ENCODE measurements around the gene MYRIP.

GRCh38 chr3:40018369-40018768 is 209.0 kb downstream of the MYRIP start:
- TF ChIP-seq CTCF (IDR thresholded peaks at IDR 0.05), result no peak
- no peak for TF ChIP-seq POLR2A (IDR thresholded peaks at IDR 0.05)
- TF ChIP-seq EP300 (IDR thresholded peaks at IDR 0.05), result no peak
- TF ChIP-seq POLR2AphosphoS5 (IDR thresholded peaks at IDR 0.05), result no peak
